HG03097 (cell line): ENCODE results near the gene HSPA1A.
"Not testable (repeated sequence)": the region's sequence is repeated elsewhere in the genome, so short reads cannot be mapped to it uniquely, and the experiment has no call there.

Experiments used
- ATAC-seq: cut with Tn5 transposase; IDR thresholded peaks from one replicate; pipeline ENCODE4 v1.9.1; 2021; ENCODE audit not compliant: unreplicated experiment, low FRiP score

Gene HSPA1A

DNA sequence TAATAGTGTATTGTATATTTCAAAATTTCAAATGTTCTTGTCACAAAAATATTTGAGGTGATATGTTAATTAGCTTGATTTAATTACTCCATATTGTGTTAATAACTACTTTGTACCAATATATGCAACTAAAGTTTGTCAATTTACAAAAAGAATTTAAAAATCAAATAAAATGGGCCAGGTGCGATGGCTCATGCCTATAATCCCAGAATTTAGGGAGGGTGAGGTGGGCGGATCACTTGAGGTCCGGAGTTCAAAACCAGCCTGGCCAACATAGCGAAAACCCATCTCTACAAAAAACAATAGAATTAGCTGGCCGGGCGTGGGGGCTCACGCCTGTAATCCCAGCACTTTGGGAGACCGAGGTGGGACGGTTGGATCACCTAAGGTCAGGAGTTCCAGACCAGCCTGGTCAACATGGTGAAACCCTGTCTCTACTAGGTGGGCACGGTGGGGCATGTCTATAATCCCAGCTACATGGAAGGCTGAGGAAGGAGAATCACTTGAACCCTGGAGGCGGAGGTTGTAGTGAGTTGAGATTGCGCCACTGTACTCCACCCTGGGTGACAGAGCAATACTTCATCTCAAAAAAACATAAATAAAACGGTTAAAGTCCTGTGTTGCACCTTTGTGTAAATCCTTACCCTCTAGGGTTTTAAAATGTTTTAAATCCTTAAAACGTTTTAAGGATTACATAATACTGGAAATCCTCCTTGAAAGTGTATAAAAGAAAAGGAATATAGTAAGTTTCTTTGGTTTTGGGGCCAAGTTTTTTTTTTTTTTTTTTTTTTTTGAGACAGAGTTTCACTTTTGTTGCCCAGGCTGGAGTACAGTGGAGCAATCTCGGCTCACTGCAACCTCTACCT lies 16.2 kb downstream of the HSPA1A start:
- ATAC-seq = no peak

DNA sequence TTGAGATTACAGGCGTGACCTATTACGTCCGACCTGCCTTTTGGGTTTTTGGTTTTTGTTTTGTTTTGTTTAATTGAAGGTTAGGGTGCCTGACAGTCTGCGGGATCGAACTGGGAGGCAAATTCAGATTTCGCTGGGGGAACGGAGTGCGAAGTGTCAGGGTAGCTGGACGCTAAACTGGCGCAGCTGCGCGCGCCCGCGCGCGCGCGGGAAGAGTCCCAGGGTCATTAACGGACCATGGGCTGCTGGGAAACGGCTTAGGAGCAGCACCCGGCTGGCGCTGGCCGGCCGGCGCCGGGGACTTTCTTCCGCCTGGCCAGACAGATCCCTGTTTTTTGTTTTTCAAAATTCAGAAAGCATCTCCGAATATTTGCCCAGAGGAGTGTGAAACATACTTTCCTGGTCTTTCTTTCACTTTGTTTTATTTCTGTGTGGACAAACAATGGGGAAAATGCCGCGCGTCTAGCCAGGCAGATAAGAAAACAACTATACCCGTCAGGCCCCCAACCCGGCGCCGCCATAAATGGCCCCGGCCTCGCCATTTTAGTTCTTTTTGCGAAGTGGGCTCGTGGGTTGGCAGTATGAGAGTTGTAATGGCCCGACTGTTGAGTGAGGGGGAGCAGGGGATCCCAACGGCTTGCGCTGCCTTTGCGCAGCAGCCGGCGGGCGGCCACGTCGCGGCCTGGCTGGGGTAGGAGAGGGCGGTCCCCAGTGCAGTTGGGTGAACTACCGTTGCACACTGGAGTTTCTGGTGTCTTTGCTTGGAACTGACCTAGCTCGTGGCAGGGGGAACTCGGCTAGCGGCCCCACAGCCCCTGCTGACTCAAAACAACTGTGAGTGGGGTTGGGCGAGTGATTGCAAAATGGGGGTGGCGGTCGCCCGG lies 19.3 kb downstream of the HSPA1A start:
- peak; percentile 44 for ATAC-seq

DNA sequence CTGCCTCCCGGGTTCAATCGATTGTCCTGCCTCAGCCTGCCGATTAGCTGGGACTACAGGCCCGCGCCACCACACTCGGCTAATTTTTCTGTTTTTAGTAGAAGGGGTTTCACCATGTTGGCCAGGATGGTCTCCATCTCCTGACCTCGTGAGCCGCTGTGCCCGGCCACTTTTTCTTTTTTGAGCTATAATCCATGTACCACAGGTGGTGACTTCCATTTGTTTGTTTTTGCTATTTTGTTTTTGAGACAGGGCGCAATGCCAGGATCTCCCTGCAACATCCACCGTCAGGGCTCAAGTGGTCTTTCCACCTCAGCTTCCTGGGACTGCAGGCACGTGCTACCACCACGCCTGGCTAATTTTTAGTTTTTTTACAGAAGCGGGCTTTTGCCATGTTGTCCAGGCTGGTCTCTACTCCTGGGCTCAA lies 20.7 kb downstream of the HSPA1A start:
- ATAC-seq = no peak

DNA sequence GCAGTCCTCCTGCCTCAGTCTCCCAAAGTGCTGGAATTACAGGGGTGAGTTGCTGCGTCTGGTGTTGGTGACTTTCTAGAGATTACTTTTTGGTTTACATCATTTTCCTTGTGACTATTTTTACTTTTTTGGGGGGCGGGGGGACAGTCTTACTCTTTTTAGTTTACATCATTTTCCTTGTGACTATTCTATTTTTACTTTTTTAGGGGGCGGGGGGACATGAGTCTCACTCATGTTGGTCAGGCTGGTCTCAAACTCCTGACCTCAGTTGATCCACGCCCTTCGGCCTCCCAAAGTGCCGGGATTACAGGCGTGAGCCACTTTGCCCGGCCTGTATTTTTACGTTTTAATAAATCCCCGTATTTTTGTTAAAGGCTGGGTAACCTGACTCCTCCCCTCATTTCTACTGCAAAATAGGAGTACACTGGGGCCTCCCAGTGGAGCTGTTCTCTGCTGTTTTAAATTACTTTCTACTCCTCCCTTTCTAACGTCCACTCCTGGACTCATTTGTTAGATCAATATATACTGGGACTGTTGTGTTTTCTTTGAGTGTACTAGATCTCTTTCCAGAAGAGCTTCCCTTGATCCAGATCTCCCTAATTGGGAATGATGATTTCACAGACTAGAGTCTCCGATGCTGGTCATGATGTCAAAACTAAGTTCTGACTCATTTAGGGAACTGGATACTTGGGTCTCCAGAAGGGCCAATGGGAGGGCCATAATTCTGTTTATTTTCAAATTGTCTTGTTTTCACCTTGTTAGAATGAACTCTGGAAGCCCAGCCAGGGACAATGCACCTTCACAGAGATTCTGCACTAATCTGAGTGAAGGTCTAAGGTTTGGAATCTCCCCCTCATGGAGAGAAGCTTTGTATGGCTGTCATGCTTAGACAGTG lies 21.4 kb downstream of the HSPA1A start:
- ATAC-seq = no peak

DNA sequence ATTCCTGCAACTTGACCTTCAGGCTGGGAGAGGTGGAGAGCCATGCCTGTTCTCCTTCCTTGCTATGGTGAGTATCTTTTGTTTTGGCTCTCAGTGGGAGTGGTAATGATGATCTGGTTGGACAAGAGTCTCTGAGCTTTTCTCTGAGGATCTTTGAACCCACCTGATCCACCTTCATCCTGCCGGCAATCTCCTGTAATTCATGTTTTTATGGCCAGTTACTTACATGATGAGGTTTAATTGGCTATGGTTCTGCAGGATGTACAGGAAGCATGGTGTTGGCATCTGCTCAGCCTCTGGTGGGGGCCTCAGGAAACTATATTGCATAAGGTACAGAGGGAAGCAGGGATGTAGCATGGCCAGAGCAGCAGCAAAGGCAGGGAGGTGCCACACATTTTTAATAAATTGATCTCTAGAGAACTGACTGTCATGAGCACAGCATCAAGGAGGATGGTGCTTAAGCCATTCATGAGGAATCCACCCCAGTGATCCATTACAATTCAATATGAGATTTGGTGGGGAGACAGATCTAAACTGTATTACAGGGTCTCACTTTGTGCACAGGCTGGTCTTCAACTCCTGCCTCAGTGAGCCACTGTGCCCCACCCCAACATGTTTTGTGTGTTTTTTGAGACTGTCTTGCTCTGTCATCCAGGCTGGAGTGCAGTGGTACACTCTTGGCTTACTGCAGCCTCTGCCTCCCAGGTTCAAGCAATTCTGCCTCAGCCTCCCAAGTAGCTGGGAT lies 22.2 kb downstream of the HSPA1A start:
- ATAC-seq = no peak

DNA sequence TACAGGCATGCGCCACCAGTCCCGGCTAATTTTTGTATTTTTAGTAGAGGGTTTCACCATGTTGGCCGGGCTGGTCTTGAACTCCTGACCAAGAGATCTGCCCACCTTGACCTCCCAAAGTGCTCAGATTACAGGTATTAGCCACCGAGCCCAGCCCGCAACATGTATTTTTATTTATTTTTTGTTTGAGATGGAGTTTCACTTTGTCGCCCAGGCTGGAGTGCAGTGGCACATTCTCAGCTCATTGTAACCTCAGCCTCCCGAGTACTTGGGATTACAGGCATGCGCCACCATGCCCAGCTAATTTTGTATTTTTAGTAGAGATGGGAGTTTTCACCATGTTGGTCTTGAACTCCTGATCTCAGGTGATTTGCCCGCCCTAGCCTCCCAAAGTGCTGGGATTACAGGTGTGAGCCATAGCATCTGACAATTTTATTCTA lies 22.8 kb downstream of the HSPA1A start:
- ATAC-seq = not testable (repeated sequence)

DNA sequence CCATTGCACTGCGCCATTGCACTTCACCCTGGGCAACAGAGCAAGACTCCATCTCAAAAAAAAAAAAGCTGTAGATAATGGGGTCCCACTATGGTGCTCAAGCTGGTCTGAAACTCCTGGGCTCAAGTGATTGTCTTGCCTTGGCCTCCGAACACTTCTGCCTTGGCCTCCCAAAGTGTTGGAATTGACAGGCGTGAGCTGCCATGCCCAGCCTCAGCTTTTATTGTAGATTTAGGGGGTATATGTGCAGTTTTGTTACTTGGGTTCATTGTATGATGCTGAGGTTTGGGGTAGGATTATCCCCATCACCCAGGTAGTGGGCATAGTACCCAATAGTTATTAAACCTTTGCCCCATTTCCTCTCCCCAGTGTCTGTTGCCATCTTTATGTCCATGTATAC lies 23.6 kb downstream of the HSPA1A start:
- ATAC-seq = no peak

DNA sequence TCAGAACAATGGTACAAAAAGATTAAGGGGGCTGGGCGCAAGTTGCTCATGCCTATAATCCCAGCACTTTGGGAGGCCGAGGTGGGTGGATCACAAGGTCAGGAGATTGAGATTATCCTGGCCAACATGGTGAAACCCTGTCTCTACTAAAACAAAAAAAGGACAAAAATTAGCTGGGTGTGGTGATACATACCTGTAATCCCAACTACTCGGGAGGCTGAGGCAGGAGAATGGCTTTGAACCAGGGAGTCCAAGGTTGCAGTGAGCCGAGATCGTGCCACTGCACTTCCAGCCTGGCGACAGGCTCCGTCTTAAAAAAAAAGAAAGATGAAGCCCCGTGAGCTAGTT lies 24.4 kb downstream of the HSPA1A start:
- ATAC-seq = not testable (repeated sequence)

DNA sequence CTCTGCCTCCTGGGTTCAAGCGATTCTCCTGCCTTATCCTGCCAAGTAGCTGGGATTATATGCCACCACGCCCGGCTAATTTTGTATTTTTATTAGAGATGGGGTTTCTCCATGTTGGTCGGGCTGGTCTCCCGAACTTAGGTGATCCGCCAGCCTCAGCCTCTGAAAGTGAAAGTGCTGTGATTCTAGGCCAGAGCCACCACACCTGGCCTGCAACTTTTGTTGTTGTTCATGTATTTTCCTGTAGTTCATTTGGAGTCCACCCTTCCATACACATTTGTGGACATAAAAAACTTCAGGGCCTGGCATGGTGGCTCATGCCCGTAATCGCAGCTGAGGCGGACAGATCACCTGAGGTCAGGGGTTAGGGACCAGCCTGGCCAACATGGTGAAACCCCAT lies 26.7 kb downstream of the HSPA1A start:
- ATAC-seq = no peak

DNA sequence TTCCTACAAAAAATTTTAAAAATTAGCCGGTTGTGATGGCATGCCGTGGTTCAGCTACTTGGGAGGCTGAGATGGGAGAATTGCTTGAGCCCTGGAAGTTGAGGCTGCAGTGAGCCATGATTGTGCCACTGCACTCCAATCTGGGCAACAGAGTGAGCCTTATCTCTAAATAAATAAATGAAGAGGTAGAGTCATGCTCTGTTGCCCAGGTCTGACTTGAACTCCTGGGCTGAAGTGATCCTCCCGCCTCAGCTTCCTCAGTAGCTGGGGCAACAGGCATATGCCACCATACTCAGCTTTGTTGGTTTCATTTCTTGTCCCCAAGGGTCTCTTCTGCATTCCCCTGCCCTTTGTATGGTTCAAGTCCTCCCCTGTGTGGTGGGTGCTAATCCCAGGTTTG lies 29.2 kb downstream of the HSPA1A start:
- ATAC-seq = no peak

DNA sequence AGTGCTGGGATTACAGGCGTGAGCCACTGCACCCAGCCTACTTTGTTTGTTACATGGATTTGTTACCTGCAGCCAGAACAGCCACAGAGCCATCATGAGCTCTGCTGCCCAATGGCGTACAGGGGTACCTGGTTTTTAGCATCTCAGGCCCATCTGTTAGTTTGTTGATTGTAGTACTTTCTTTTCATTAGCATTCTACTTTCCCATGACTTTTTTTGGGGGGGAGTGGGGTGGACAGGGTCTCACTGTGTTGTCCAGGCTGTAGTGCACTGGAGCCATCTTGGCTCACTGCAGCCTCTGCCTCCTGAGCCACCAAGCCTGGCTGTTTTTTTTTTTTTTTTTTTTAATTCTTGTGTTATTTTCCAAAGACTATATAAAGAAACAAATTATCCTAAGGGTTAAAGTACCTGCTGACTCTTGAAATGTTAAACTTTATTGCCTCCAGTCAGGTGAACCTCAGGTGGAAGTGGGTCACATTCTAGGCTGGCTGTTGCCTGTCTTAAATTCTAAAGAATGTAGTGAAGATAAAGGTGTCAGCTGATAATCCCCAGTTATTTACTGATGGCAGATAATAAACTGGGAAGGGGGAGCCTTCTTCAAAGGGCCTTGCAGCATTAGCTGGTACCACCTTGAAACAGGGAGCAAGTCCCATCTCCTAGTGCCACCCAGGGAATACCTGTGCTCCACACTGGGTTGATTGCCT lies 32.1 kb downstream of the HSPA1A start:
- no peak for ATAC-seq

DNA sequence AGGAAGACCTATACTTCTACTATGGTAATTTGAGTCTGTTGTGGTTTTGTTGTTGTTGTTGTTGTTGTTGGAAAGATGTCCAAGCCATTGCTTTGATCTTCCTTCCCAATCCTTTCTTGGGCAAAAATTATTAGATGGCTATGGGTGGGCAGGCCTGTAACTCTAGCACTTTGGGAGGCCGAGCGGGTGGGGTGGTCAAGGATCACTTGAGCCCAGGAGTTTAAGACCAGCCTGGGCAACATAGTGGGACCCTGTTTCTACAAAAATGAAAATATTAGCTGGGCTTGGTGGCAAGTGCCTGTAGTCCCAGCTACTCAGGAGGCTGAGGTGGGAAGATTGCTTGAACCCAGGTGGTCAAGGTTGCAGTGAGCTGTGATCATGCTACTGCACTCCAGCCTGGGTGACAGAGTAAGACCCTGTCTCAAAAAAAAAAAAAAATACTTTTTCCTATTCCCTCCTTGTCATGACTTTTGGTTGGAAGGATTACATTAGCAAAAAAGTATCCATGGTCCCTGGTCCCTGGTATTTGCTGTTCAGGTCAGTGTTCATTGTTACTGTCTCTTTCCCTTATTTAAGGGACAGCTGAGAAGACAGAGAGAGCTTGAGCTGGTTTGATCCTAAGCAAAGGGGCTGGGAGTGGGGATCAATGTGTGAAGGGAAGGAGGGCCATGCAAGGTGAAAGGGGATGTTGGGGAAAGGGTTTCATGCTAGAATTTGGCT lies 35.6 kb downstream of the HSPA1A start:
- ATAC-seq = no peak

DNA sequence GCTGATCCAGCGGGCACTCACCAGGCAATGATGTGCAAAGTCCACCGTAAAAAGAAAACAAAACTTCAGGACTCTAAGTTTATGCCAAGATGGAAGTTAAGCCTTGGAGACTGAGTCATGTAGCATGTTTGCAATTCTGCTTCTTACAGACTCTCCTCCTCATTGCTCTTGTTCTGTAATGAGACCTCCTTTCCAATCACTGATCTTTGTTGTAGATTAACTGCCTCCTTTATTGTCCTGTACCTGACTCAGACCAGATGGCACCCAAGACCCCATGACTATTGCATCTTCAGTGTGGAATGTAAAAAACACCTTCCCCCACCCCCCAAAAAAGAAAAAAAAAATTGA lies 36.1 kb downstream of the HSPA1A start:
- ATAC-seq = no peak

DNA sequence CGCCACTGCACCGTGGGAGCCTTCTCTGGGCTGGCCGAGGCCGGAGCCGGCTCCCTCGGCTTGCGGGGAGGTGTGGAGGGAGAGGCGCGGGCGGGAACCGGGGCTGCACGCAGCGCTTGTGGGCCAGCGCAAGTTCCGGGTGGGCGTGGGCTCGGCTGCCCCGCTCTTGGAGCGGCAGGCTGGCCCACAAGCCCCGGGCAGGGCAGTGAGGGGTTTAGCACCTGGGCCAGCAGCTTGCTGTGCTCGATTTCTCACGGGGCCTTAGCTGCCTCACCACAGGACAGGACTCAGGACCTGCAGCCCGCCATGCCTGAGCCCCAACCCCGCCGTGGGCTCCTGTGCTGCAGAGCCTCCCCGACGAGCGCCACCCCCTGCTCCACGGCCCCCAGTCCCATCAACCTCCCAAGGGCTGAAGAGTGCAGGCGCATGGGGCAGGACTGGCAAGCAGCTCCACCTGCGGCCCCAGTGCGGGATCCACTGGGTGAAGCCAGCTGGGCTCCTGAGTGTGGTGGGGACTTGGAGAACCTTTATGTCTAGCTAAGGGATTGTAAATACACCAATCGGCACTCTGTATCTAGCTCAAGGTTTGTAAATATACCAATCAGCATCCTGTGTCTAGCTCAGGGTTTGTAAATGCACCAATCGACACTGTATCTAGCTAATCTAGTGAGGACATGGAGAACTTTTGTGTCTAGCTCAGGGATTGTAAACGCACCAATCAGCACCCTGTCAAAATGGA lies 36.8 kb downstream of the HSPA1A start:
- not testable (repeated sequence) for ATAC-seq

DNA sequence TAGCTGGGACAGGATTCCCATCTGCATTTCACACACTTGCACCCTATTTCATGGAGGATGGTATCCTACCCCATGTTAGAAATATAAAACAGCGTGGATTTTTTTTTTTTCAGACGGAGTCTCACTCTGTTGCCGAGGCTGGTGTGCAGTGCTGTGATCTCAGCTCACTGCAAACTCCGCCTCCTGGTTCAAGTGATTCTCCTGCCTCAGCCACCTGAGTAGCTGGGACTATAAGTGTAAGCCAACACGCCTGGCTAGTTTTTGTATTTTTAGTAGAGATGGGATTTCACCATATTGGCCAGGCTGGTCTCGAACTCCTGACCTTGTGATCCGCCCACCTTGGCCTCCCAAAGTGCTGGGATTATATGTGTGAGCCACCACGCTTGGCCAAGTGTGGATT lies 42.4 kb downstream of the HSPA1A start:
- not testable (repeated sequence) for ATAC-seq

DNA sequence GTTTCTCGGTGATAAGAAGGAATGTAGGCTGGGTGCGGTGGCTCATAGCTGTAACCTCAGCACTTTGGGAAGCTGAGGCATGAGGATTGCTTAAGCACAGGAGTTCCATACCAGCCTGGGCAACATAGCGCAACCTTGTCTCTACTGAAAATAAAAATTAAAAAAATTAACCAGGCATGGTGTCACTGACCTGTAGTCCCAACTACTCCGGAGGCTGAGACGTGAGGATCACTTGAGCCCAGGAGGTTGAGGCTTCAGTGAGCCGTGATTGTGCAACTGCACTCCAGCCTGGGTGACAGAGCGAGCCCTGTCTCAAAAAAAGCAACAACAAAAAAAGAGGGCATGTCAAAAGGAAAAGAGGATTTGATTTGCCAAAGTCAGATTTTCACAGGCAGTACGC lies 43.4 kb downstream of the HSPA1A start:
- no peak for ATAC-seq

DNA sequence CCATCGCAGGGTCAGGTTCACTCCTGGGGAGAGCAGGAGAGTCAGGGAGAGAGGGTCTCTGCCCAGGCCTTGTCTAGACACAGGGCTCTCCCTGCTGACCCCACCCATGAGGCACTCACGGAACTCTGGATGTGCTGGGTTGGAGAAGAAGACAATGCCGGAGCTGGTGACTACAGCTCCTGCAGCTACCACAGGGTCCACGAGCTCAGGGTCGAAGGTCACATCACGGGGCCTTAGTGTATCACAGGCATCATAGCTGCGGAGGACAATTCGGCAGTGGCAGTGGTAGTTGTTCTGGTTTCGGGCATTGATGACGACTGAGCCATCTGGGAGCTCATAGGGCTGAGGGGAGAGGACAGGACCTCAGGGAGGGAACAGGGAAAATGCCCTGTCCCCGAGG lies 44.6 kb downstream of the HSPA1A start:
- no peak for ATAC-seq

DNA sequence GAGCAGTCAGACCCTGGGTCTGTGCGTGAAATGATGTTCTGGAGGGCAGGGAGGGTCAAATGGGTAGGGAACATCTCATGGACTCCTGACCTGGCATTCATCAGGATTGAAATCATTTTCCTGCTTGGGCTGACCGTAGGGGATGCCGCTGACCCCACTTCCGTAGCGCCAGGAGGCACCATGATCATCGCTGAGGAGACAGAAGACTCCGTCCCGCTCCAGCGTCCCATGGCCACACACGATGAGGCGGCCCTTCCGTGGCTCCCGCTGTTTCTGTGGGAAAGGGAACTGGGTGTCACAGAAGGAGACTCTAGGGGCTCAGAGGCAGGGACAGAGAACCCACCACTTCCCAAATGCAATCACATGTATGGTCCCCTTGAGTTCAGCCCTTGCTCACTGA lies 45.0 kb downstream of the HSPA1A start:
- no peak for ATAC-seq
